ENCODE data around the gene CMTM2. TPM values are rescaled to one million over a fixed set of nuclear protein-coding genes. Genes with fewer than 3 reads are reported as not detected.
"Not testable (repeated sequence)": the region's sequence is repeated elsewhere in the genome, so short reads cannot be mapped to it uniquely, and the experiment has no call there.

The CMTM2 gene
- total RNA-seq, 1 experiment from 2014 or later = not detected

- in situ Hi-C loops (cut with HindIII; ENCODE audit: low pct_unique_long_range_greater_than_20kb, low sequenced_read_pairs) = no loop called here
- DNase-seq (ENCODE audit: low read depth) = no peak
Measured at GRCh38 chr16:66574081-66574480, 5.2 kb upstream of the CMTM2 start.

DNA sequence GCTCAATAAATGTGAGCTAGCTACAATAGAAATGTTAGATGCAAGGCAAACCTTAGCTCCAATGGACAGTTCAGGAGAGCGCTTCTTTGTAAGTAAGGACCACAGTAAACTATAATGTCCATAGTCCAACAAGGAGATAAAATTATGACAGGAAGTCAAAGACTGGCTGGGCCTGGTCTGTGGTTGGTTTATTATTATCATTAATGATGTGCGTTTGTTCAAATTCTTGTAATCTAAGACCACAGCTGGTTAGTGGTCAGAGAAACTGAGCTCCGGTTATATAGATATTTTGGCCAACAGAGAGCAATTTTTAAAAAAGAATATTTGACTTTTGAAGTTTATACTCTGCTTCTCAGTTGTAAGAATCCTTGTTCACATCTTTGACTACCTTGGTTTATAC lies 4.7 kb upstream of the CMTM2 start:
- DNase-seq (ENCODE audit: low read depth) = no peak
- in situ Hi-C loops (cut with HindIII; ENCODE audit: low pct_unique_long_range_greater_than_20kb, low sequenced_read_pairs) = no loop called here

DNA sequence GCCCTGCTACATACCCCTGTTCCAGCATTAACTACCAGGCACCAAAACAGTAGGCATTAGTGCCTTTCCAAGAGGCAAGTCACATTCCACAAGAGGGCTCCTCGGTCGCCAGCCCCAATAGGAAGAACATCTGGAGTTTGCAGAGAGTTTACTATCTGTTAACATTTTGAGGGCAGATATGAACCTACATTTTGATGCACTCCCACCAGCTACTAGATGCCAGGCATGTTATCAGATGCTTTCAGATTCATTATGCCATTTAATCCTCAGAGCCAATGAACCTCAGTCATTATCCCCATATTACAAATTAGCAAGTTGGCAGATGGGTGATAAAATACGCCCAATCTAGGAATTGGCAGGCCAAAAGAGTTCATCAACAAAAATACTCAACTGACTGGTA lies 4.2 kb upstream of the CMTM2 start:
- in situ Hi-C loops (cut with HindIII; ENCODE audit: low pct_unique_long_range_greater_than_20kb, low sequenced_read_pairs) = no loop called here
- DNase-seq (ENCODE audit: low read depth) = no peak

GRCh38 chr16:66576296-66576695 lies 3.0 kb upstream of the CMTM2 start:
- no peak for DNase-seq (ENCODE audit: low read depth)
- in situ Hi-C loops (cut with HindIII; ENCODE audit: low pct_unique_long_range_greater_than_20kb, low sequenced_read_pairs) = no loop called here

DNA sequence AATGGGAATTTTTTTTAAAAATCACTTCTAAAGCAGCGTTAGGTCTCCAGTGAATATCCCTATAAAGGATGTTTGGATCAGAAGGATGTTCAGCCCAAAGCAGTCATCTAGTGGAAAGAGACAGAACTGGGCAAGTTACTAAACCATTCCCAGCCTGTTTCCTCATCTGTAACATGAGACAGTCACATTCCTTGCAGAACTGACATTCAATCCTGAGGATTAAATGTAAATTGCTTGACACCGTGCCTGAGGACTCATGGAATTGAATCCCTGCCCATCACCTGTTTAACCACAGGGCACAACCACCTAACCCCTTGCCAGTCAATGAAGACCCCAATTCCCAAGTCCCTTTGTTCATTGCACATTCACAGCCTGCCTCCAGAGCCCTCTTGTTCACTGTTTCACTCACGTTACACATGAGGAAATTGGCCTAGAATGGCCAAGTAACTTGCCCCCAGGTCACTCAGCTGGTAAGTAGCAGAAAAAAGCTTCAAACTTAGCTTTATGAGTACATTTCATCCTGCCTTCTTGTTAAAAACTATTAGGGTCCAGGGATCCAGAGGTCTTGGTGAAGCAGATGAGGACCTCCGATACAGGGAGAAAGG lies 1.4 kb downstream of the CMTM2 start:
- in situ Hi-C loops (cut with HindIII; ENCODE audit: low pct_unique_long_range_greater_than_20kb, low sequenced_read_pairs) = no loop called here

GRCh38 chr16:66581246-66581952 lies 2.1 kb downstream of the CMTM2 start:
- in situ Hi-C loops (cut with HindIII; ENCODE audit: low pct_unique_long_range_greater_than_20kb, low sequenced_read_pairs) = no loop called here
- DNase-seq (ENCODE audit: low read depth) = peak; percentile 62

More for the DNA sequence above, 1.4 kb downstream of the CMTM2 start:
- peak; percentile 60 for DNase-seq (ENCODE audit: low read depth)

GRCh38 chr16:66585481-66586239 lies 6.4 kb downstream of the CMTM2 start:
- in situ Hi-C loops (cut with HindIII; ENCODE audit: low pct_unique_long_range_greater_than_20kb, low sequenced_read_pairs) = no loop called here
- DNase-seq (ENCODE audit: low read depth) = no peak

- DNase-seq (ENCODE audit: low read depth) = no peak
- in situ Hi-C loops (cut with HindIII; ENCODE audit: low pct_unique_long_range_greater_than_20kb, low sequenced_read_pairs) = no loop called here
Measured at GRCh38 chr16:66587881-66588600, 8.8 kb downstream of the CMTM2 start.

DNA sequence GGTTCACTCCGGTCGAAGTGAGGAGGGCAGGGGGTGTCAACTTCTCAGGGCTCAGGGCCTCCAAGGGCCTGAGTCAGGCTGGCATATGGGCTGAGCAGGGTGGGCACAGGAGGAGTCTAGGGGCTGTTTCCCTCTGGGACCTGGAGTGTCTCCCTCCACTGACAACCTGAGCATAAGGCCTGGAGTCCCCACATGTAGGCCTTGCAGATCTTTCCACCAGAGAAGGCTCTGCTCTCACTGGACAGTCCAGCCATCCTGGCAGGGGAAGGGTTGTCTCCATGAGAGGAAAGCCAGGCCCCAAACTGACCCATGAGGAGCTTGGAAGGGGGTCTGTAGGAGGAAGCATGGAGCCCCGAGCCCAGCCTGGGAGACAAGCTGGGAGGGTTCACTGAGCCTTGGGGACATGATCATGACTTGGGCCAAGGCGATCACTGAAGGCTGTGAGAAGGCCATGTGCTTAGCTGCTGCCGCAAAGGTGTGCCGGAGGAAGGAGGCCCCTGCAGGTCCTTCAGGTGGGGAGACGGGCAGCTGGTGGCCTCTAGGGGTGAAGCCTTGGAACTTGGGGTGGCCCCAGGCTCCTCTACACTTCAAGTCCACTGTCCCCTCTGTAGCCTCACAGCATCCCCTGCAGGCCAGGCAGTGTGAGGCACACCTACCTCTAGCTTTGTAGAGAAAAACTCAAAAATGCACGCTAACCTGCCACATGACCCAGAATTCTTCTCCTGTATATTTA lies 9.9 kb downstream of the CMTM2 start:
- in situ Hi-C loops (cut with HindIII; ENCODE audit: low pct_unique_long_range_greater_than_20kb, low sequenced_read_pairs) = no loop called here

DNA sequence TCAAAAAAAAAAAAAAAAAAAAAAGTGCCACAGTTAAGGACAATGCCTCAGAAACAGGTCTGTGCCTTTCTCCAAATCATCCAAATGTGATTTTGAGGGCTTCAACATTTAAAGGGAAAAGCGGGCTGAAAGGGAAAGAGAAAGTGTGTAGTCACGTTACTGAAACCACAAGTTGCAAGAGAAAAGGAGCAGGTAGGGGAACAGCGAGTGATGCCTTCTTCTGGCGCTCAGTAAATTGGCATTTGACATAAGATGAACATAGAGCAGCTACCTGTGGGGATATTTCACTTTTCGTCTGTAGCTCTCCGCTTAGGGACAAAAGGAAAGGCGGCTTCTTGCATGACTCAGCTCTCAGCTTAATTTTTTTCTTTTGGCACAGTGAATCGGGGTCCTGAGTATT lies 11.1 kb downstream of the CMTM2 start:
- in situ Hi-C loops (cut with HindIII; ENCODE audit: low pct_unique_long_range_greater_than_20kb, low sequenced_read_pairs) = no loop called here
- DNase-seq (ENCODE audit: low read depth) = no peak

More for the DNA sequence above, 9.9 kb downstream of the CMTM2 start:
- no peak for DNase-seq (ENCODE audit: low read depth)

DNA sequence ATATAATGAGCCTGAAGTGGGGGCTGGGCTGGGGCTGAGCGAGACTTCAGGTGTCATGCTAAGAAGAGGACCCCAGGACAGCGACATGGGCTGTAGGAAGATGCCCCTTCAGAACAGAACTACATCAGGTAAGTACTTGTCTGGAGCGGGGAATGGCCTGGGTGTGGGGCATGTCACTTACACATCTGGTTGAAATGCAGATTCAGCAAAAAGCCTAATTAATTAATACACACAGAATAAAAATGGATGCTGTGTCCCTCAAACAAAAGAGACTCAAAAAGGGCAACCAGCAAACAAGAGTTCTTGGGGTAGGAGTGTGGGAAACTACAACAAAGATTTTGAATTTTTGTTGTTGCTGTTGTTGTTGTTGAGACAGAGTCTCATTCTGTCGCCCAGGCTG lies 11.8 kb downstream of the CMTM2 start:
- no peak for DNase-seq (ENCODE audit: low read depth)
- in situ Hi-C loops (cut with HindIII; ENCODE audit: low pct_unique_long_range_greater_than_20kb, low sequenced_read_pairs) = no loop called here

DNA sequence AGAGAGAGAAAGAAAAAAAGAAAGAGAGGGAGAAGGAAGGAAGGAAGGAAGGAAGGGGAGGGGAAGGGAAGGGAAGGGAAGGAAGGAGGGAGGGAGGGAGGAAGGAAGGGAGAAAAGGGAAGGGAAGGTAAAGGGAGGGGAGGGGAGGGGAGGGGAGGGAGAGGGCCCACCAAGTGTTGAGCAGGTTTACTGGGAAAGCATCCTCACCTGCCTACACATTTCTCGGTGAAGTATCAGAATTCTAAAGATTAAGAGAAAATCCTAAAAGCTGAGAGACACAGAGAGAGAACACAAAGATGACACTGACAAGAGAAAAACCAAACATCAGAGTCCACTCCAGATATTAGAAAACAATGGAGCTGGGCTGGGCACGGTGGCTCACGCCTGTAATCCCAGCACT lies 13.0 kb downstream of the CMTM2 start:
- in situ Hi-C loops (cut with HindIII; ENCODE audit: low pct_unique_long_range_greater_than_20kb, low sequenced_read_pairs) = no loop called here
- no peak for DNase-seq (ENCODE audit: low read depth)

GRCh38 chr16:66592814-66593213 lies 13.6 kb downstream of the CMTM2 start:
- in situ Hi-C loops (cut with HindIII; ENCODE audit: low pct_unique_long_range_greater_than_20kb, low sequenced_read_pairs) = no loop called here
- no peak for DNase-seq (ENCODE audit: low read depth)

DNA sequence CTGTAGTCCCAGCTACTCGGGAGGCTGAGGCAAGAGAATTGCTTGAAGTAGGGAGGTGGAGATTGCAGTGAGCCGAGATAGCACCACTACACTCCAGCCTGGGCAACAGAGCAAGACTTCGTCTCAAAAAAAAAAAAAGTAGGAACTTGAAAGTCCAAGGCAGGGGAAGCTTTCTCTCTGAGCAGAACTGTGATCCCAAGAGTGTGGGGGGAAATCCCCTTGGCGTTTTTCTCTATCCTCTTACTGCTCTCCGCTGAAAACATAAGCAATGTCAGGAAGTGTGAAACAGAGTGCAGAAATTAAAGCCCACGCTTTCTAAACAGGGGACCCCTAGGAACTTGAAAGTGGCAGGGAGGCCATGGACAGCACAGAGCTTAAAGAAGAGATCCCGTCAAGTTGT lies 15.5 kb downstream of the CMTM2 start:
- in situ Hi-C loops (cut with HindIII; ENCODE audit: low pct_unique_long_range_greater_than_20kb, low sequenced_read_pairs) = no loop called here
- no peak for DNase-seq (ENCODE audit: low read depth)

- DNase-seq (ENCODE audit: low read depth); in situ Hi-C loops (cut with HindIII; ENCODE audit: low pct_unique_long_range_greater_than_20kb, low sequenced_read_pairs): not testable (repeated sequence)
Measured at GRCh38 chr16:66596559-66596958, 17.3 kb downstream of the CMTM2 start.

- in situ Hi-C loops (cut with HindIII; ENCODE audit: low pct_unique_long_range_greater_than_20kb, low sequenced_read_pairs) = no loop called here
- DNase-seq (ENCODE audit: low read depth) = no peak
Measured at GRCh38 chr16:66596986-66597848, 18.0 kb downstream of the CMTM2 start.

- in situ Hi-C loops (cut with HindIII; ENCODE audit: low pct_unique_long_range_greater_than_20kb, low sequenced_read_pairs) = no loop called here
Measured at GRCh38 chr16:66598111-66598510, 18.8 kb downstream of the CMTM2 start.

More at GRCh38 chr16:66598111-66598510, 18.8 kb downstream of the CMTM2 start:
- no peak for DNase-seq (ENCODE audit: low read depth)
